Neural cell (in vitro differentiated cells): ENCODE measurements around the gene HS1BP3.

ENCODE experiments used
- CTCF ChIP-seq: fragments of 450-650 bp; IDR thresholded peaks from 2 replicates; pipeline ENCODE4 v1.5.1; 2014; ENCODE audit warnings: antibody characterized with exemption, mild to moderate bottlenecking, moderate library complexity; ENCODE audit not compliant: poor library complexity, severe bottlenecking
- EP300 ChIP-seq: fragments of 450-650 bp; conservative IDR thresholded peaks from 2 replicates; pipeline ENCODE4 v1.6.1; 2014; ENCODE audit warnings: antibody characterized with exemption, mild to moderate bottlenecking, moderate library complexity; ENCODE audit not compliant: poor library complexity, severe bottlenecking
- EZH2 ChIP-seq: fragments of 200-600, 300-800 bp; shearing (Covaris generic), sonication (generic); IDR thresholded peaks from 2 replicates; pipeline ENCODE4 v1.6.1; 2014; ENCODE audit warnings: antibody characterized with exemption, low read length, borderline replicate concordance, mild to moderate bottlenecking; ENCODE audit not compliant: insufficient read depth, poor library complexity, severe bottlenecking
- POLR2AphosphoS5 ChIP-seq: IDR thresholded peaks from 2 replicates; pipeline ENCODE4 v1.6.1; 2012
- TAF1 ChIP-seq: IDR thresholded peaks from 2 replicates; pipeline ENCODE4 v1.6.1; 2012; ENCODE audit warnings: low read depth

GRCh38 chr2:20638646-20639430 lies 12.1 kb downstream of the HS1BP3 start:
- TF ChIP-seq EP300 = no peak
- no peak for TF ChIP-seq CTCF
- TF ChIP-seq POLR2AphosphoS5 = no peak
- no peak for TF ChIP-seq EZH2
- TF ChIP-seq TAF1 = no peak
